GM13977 (cell line): Measurements from ENCODE around the gene SSPN.

Experiments
- DNase-seq: peaks from one replicate; pipeline ENCODE4 v3.0.0; 2012; ENCODE audit warnings: low spot score
- in situ Hi-C: fragments of 300-500 bp; cut with MboI; formaldehyde crosslinking; loops from one replicate; pipeline ENCODE4 v1.12.0; 2022; ENCODE audit warnings: low sequenced_read_pairs, low pct_unique_long_range_greater_than_20kb, mixed read lengths, inconsistent platforms; ENCODE audit not compliant: unreplicated experiment
- TF ChIP-seq, protein P1 (sequence below): IDR thresholded peaks from 2 replicates; pipeline ENCODE4 v1.5.1; 2012; ENCODE audit warnings: mild to moderate bottlenecking, control low read depth; ENCODE audit not compliant: insufficient read depth; ENCODE audit errors: extremely low read depth, missing control alignments

The SSPN gene

DNA sequence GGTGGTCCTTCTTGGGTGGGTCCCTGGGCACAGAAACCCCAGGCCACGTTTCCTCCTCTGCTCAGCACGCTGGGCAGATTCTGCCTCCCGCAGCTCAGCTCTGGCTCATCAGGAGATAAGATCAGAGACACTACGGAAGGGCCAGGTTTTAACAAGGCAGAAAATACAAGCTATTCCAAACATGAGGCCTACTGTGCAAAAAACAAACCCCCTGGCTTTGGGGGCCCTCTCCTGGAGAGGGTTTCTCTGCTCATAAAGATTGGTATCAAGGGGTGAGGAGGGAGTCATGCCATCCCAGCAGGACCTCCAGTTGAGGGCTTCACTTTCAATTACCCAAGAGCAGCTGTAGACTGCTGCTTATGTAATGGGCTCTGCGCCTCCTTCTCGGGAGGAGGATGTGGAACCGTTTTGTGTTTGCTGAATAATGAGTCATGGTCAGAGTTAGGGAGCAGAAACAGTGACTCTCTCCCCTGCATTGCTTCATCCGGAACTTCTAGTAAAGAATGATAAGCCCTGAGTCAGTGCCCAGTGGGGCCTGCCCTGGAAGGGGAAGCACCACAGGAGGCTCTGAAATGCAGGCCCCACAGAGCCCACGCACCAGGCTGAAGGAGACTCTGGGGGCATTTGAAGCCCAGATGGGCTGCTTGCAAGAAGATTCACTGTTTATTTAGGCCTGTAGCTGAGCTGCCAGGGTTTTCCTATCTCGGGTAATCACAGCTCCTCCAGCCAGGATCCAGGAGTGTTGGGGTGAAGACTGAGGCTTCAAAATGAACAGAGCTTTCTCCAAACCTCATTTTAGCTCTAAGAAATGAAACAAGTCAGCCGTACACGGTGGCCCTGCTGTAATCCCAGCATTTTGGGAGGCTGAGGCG lies 79.3 kb downstream of the SSPN start:
- TF ChIP-seq, protein P1, sequence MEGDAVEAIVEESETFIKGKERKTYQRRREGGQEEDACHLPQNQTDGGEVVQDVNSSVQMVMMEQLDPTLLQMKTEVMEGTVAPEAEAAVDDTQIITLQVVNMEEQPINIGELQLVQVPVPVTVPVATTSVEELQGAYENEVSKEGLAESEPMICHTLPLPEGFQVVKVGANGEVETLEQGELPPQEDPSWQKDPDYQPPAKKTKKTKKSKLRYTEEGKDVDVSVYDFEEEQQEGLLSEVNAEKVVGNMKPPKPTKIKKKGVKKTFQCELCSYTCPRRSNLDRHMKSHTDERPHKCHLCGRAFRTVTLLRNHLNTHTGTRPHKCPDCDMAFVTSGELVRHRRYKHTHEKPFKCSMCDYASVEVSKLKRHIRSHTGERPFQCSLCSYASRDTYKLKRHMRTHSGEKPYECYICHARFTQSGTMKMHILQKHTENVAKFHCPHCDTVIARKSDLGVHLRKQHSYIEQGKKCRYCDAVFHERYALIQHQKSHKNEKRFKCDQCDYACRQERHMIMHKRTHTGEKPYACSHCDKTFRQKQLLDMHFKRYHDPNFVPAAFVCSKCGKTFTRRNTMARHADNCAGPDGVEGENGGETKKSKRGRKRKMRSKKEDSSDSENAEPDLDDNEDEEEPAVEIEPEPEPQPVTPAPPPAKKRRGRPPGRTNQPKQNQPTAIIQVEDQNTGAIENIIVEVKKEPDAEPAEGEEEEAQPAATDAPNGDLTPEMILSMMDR: no peak
- DNase-seq: peak; percentile 66
- in situ Hi-C loops: no loop called here

DNA sequence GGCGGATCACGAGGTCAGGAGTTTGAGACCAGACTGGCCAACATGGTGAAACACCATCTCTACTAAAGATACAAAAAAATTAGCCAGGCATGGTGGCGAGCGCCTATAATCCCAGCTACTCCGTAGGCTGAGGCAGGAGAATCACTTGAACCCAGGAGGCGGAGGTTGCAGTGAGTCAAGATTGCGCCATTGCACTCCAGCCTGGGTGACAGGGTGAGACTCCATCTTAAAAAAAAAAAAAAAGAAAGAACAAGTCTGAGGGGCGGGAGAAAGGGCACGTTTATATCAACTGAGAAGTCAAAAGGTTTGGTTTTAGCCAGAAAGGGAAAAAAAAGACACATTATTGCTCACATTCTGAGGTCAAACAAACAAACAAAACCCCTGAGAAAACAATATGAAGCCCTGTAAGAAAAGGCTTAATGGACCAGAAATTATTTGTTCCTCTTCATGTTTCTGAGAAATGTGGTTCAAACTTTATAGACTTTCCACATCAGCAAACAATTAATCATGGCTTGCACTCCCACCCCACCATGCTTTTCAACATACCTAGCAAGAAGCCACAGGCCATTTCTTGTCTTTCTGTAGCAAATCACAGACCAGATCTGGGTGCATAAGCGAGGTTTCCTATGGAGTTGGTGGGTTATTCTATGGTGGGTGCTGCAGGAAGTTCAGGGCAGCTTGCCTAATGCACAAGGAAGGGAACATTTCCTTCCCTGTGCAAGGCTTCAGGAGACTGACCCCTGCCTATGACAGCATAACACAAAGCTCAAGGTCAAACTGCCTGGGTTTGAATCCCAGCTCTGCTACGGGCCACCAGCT lies 80.1 kb downstream of the SSPN start:
- DNase-seq: no peak
- in situ Hi-C loops: no loop called here
- TF ChIP-seq, protein P1: no peak

DNA sequence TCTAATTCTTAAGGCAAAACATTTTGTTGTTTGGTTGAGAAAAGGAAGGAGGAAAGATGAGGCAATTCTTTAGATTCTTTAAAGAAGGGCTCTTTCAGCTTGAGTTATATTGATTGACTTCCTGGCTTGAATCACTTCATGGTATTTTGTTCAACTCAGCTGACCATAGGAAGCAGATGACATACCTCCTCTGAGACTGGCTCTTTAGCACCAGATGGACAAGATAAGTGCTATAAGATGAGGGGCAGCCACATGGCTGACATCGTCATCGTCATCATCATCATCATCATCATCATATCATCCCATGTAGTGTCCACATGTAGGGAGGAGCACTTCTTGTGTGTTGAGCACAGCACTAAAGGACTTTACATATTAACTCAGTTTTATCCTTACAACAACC lies 81.3 kb downstream of the SSPN start:
- TF ChIP-seq, protein P1: no peak
- DNase-seq: no peak
- in situ Hi-C loops: no loop called here

DNA sequence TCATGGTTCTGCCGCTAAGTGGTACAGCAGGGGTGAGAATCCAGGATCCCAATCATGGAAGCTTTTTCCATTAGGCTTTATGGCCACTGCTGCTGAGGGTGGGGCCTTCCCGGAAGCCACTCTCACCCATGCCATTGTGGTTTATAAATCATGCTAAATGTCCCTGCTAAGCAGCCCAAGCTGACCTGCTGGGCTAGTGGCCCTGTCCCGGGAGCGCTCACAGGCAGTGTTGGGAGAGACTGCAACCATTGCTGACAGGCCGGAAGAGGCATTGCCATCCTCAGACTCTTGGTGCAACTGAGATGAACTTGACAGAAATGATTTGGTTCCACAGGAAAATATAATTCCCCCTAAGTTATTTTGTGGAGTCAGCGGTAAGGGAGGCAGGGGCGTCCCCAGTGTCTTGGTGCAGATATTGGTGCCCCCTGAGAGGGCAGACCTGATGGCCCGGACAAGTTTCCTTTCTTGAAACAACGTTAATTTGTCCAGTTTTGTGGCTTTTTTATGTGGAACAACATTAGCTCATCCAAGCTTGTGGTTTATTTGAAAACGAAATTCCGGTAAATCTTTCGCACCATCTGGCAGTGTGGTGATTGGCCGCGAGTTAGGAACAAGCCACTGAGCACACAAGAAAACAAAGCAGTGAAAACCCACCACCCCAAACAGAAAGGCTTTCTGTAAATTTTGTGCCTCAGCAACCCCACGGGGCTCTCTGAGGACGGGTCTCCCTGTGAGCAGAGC lies 82.3 kb downstream of the SSPN start:
- no peak for DNase-seq
- in situ Hi-C loops: no loop called here

DNA sequence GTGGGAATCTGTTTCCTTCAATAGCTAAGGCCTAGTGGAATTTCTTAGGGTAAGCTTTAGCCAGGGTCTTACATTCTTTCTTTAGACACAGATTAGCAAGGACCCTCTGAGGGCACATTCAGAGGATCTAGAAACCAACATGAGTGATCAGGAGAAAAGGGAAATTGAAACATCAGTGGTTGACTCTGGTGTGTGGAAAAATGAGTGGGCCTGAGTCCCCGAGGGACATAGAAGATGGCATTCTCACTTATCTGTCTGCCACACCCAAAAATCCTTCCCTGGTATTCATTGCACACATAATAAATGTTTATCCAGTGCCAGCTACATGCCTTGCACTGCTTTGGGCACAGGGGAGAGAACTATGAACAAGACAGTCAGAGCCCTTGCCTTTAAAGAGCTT lies 82.9 kb downstream of the SSPN start:
- in situ Hi-C loops: no loop called here
- TF ChIP-seq, protein P1: no peak
- DNase-seq: no peak

More for the DNA sequence above, 82.3 kb downstream of the SSPN start:
- TF ChIP-seq, protein P1: no peak

DNA sequence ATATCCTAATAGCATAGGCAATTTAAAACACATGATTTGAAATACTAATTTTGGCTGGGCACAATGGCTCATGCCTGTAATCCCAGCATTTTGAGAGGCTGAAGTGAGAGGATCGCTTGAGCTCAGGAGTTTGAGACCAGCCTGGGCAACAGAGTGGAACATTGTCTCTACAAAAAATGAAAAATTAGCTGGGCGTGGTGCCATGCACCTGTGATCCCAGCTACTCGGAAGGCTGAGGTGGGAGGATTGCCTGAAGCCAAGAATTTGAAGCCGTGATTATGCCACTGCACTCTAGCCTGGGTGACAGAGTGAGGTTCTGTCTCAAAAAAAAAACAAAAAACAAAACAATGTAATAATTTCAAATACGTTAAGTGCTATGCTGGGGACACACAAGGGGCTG lies 83.3 kb downstream of the SSPN start:
- TF ChIP-seq, protein P1: no peak
- in situ Hi-C loops: no loop called here
- DNase-seq: no peak
